GM12878 (cell line): ENCODE results near the gene WWP2. TPM values are rescaled to one million over a fixed set of nuclear protein-coding genes. Genes with fewer than 3 reads are reported as not detected.

Source experiments
- ATAC-seq: fragments of 200-7000 bp; cut with Tn5 transposase; 3 replicates; pipeline ENCODE4 v1.9.1; 2020; ENCODE audit warnings: mild to moderate bottlenecking, moderate library complexity
- BruUV-seq: library from RNA; stranded (reverse); fragments of 400-500 nt; replicated peaks from 2 replicates; lab custom pipeline; 2021; lab: Mats Ljungman, UMichigan
- CTCF ChIA-PET: fragments of 300-600 bp; sonication (Branson Sonifier 250); formaldehyde crosslinking; extraction: SDS; loops from one replicate; lab custom pipeline; 2021; ENCODE audit warnings: inconsistent platforms; lab: Yijun Ruan, JAX
- POLR2A ChIA-PET: fragments of 350-600 bp; formaldehyde crosslinking; extraction: SDS; loops from one replicate; lab custom pipeline; 2021; ENCODE audit warnings: inconsistent platforms; lab: Charles Lee
- RAD21 ChIA-PET: fragments of 300-600 bp; sonication (Branson Sonifier 250); formaldehyde crosslinking; loops from one replicate; lab custom pipeline; 2023; ENCODE audit warnings: antibody characterized with exemption; ENCODE audit not compliant: unreplicated experiment; lab: Charles Lee
- SMC1A ChIA-PET: fragments of 300-600 bp; sonication (Branson Sonifier 250); formaldehyde crosslinking; loops from one replicate; lab custom pipeline; 2023; ENCODE audit not compliant: unreplicated experiment, uncharacterized antibody; lab: Charles Lee
- DNase-seq: peaks from one replicate; pipeline ENCODE4 v3.0.0-alpha.2; 2011; ENCODE audit warnings: low read depth, low spot score
- FAIRE-seq: peaks from 3 replicates; lab custom pipeline; 2011; peaks lifted over from hg19 to GRCh38; lab: Jason Lieb, UNC
- H2AFZ ChIP-seq: 2 replicates; pipeline ENCODE4 v1.6.0; 2011; ENCODE audit warnings: low read depth, low read length, control low read depth; ENCODE audit not compliant: control insufficient read depth
- H3K27ac ChIP-seq: 2 replicates; pipeline ENCODE4 v1.5.1; 2011; ENCODE audit warnings: control low read depth; ENCODE audit not compliant: control insufficient read depth, insufficient read depth
- H3K27me3 ChIP-seq, 2 experiments: replicated peaks in 1 of 2; 2 replicates each; pipeline versions ENCODE4 v1.6.0 to v1.6.1; 2011; ENCODE audit warnings: low read length in 1 of 2; ENCODE audit not compliant: control insufficient read depth in 2 of 2, insufficient read depth in 2 of 2
- H3K36me3 ChIP-seq, 2 experiments: 2 replicates each; pipeline ENCODE4 v1.5.1; 2011; ENCODE audit warnings: low read length in 1 of 2; ENCODE audit not compliant: control insufficient read depth in 2 of 2, insufficient read depth in 2 of 2
- H3K4me1 ChIP-seq: 2 replicates; pipeline ENCODE4 v1.6.1; 2011; ENCODE audit warnings: mild to moderate bottlenecking, low read length, moderate library complexity, mixed read lengths; ENCODE audit not compliant: control insufficient read depth, insufficient read depth
- H3K4me2 ChIP-seq: 2 replicates; pipeline ENCODE4 v1.6.0; 2011; ENCODE audit warnings: control low read depth; ENCODE audit not compliant: control insufficient read depth, insufficient read depth
- H3K4me3 ChIP-seq: fragments of 200-600 bp; sonication (generic); 2 replicates; pipeline ENCODE4 v1.5.1; 2016
- H3K79me2 ChIP-seq: 2 replicates; pipeline ENCODE4 v1.6.0; 2011; ENCODE audit warnings: low read length; ENCODE audit not compliant: control insufficient read depth, insufficient read depth
- H3K9ac ChIP-seq: 2 replicates; pipeline ENCODE4 v1.8.0; 2011; ENCODE audit warnings: low read length, control low read depth, mixed read lengths; ENCODE audit not compliant: control insufficient read depth, insufficient read depth
- H3K9me3 ChIP-seq: replicated peaks from 3 replicates; pipeline ENCODE4 v1.5.1; 2011; ENCODE audit warnings: mild to moderate bottlenecking, low read length; ENCODE audit not compliant: control insufficient read depth, insufficient read depth
- H4K20me1 ChIP-seq: 2 replicates; pipeline ENCODE4 v1.6.0; 2011; ENCODE audit not compliant: control insufficient read depth, insufficient read depth
- CUX1 ChIP-seq: IDR thresholded peaks from 2 replicates; pipeline ENCODE4 v1.6.1; 2012; ENCODE audit warnings: improper control_type of control experiment, low read depth, low read length; ENCODE audit not compliant: insufficient replicate concordance
- IKZF1 ChIP-seq: fragments of 450-650 bp; conservative IDR thresholded peaks from 2 replicates; pipeline ENCODE4 v1.6.1; 2017; ENCODE audit warnings: antibody characterized with exemption, mild to moderate bottlenecking
- KAT2A ChIP-seq: conservative IDR thresholded peaks from 2 replicates; pipeline ENCODE4 v1.6.1; 2011; ENCODE audit warnings: low read depth, low read length; ENCODE audit not compliant: control insufficient read depth
- MEF2B ChIP-seq: fragments of 450-650 bp; IDR thresholded peaks from 2 replicates; pipeline ENCODE4 v1.6.1; 2018; ENCODE audit warnings: mild to moderate bottlenecking, moderate library complexity; ENCODE audit not compliant: partially characterized antibody, poor library complexity, severe bottlenecking
- PKNOX1 ChIP-seq: fragments of 450-650 bp; IDR thresholded peaks from 2 replicates; pipeline ENCODE4 v1.6.1; 2016; ENCODE audit warnings: mild to moderate bottlenecking
- PML ChIP-seq: IDR thresholded peaks from 2 replicates; pipeline ENCODE4 v1.6.1; 2012; ENCODE audit warnings: low read length, inconsistent platforms
- SPI1 ChIP-seq: IDR thresholded peaks from 2 replicates; pipeline ENCODE4 v1.6.1; 2011; ENCODE audit warnings: low read depth, mild to moderate bottlenecking, low read length, moderate library complexity, borderline replicate concordance; ENCODE audit not compliant: insufficient read depth
- USF1 ChIP-seq: IDR thresholded peaks from 2 replicates; pipeline ENCODE4 v1.6.1; 2011; ENCODE audit warnings: borderline replicate concordance, low read depth, mild to moderate bottlenecking, moderate library complexity, mixed read lengths, low read length; ENCODE audit not compliant: insufficient read depth; ENCODE audit errors: extremely low read length
- ZSCAN29 ChIP-seq: fragments of 450-650 bp; IDR thresholded peaks from 2 replicates; pipeline ENCODE4 v1.6.1; 2017; ENCODE audit warnings: mild to moderate bottlenecking, moderate library complexity
- WGBS: methylation state at CpG from one replicate; pipeline ENCODE4 v1.1.6; 2016; ENCODE audit warnings: low lambda C conversion rate; ENCODE audit not compliant: insufficient replicate concordance, insufficient coverage; ENCODE audit errors: missing lambda C conversion rate; 5-methylcytosine and 5-hydroxymethylcytosine counted together
- in situ Hi-C: fragments of 300-500 bp; cut with MboI; formaldehyde crosslinking; loops from 9 replicates; pipeline ENCODE4 v1.14.3; 2018; ENCODE audit warnings: mixed read lengths
- intact Hi-C: fragments of 100-400 bp; cut with micrococcal nuclease; formaldehyde crosslinking; loops from one replicate; pipeline ENCODE4 v1.14.2; 2022; ENCODE audit not compliant: unreplicated experiment
- polyA plus RNA-seq, 11 experiments: library from polyadenylated mRNA; depleted of rRNA in 4 of 11; unstranded in 6 of 11; stranded (reverse) in 5 of 11; fragments of >200 nt; fragmentation: Nextera tagmentation in 4 of 11; fragmentation: Illumina TruSeq in 1 of 11; extraction: Ambion mirVana in 4 of 11; extraction: Trizol in 1 of 11; gene quantifications; 1 replicate in 1 of 11; 2 replicates in 10 of 11; pipeline versions ENCODE4 v1.2.1 to v1.2.3, GENCODE V29; 2011 to 2016; ENCODE audit warnings: inconsistent platforms in 2 of 11, missing spikeins in 2 of 11, low read depth in 1 of 11
- total RNA-seq, 4 experiments: library from RNA; depleted of rRNA in 3 of 4; stranded (reverse); fragments of >200 nt in 3 of 4; fragmentation: Illumina TruSeq in 1 of 4; extraction: Trizol in 1 of 4; gene quantifications; 2 replicates each; pipeline versions ENCODE4 v1.2.1 to v1.2.3, GENCODE V29; 2013 to 2021

The WWP2 gene
- total and polyA plus RNA-seq, 10 of the 15 experiments (the other 5 are each of a cell fraction or from before 2014, with no cell fraction given) = 2.8 to 47.0 (median 23.8) TPM

- SMC1A ChIA-PET = no interaction called here
- no peaks in the 10 kb centered on the region; a peak in 1 of 4 replicates for H3K36me3 ChIP-seq
- no peak overlapping the region for H3K4me3 ChIP-seq
- FAIRE-seq = no peak
- no peak overlapping the region for H3K9ac ChIP-seq
- H3K4me2 ChIP-seq = no peak overlapping the region
- RAD21 ChIA-PET = no interaction called here
- POLR2A ChIA-PET = no interaction called here
- CTCF ChIA-PET = interaction anchor here (1.9 kb wide), 1 partner anchor 77 kb away, joined by 4 read pairs; no protein-coding TSS in a partner anchor
- no peaks in the 10 kb centered on the region for H4K20me1 ChIP-seq
- no peak for DNase-seq
- in situ Hi-C loops (no loop called here), intact Hi-C loops (no loop called here)
- H2AFZ ChIP-seq = no peak overlapping the region
- ATAC-seq = no peak
- no peaks in the 10 kb centered on the region for H3K79me2 ChIP-seq
- H3K27me3 ChIP-seq = no peaks in the 10 kb centered on the region
- WGBS = 98% methylated on average over 4 of the region's 4 CpGs
- TF ChIP-seq USF1 = no peak
- no peak for TF ChIP-seq IKZF1
- TF ChIP-seq CUX1 = no peak
- TF ChIP-seq PML = no peak
- no peak for TF ChIP-seq ZSCAN29
- TF ChIP-seq SPI1 = no peak
- no peak for TF ChIP-seq MEF2B
- no peak for TF ChIP-seq PKNOX1
- TF ChIP-seq KAT2A = no peak
- no peak overlapping the region for H3K27ac ChIP-seq
- BruUV-seq = no TSS peak
- no peaks in the 10 kb centered on the region for H3K4me1 ChIP-seq
- no peaks in the 10 kb centered on the region for H3K9me3 ChIP-seq
Measured at GRCh38 chr16:69852815-69853214, 90.7 kb downstream of the WWP2 start.
